Immature natural killer cell (primary cell): Measurements from ENCODE around the gene FAM184B. TPM values are rescaled to one million over a fixed set of nuclear protein-coding genes. Genes with fewer than 3 reads are reported as not detected.

ENCODE experiments used
- DNase-seq, 3 donors: peaks; one replicate each; pipeline ENCODE4 v3.0.0; 2022; ENCODE audit warnings: mixed read lengths in 1 of 3
- H3K27ac Mint-ChIP-seq, 6 donors: one replicate each; pipeline ENCODE4 v1.8.0; 2020; ENCODE audit warnings: mixed read lengths in 6 of 6, mild to moderate bottlenecking in 5 of 6, inconsistent platforms in 4 of 6, moderate library complexity in 3 of 6
- H3K27me3 Mint-ChIP-seq, 3 donors: one replicate each; pipeline ENCODE4 v1.8.0; 2020 to 2021; ENCODE audit warnings: low read depth in 3 of 3, mild to moderate bottlenecking in 3 of 3, mixed read lengths in 3 of 3, moderate library complexity in 3 of 3, inconsistent platforms in 1 of 3
- H3K36me3 Mint-ChIP-seq, 3 donors: one replicate each; pipeline ENCODE4 v1.8.0; 2020; ENCODE audit warnings: mixed read lengths in 3 of 3, inconsistent platforms in 2 of 3, mild to moderate bottlenecking in 2 of 3
- H3K4me1 Mint-ChIP-seq, 2 donors: one replicate each; pipeline ENCODE4 v1.8.0; 2020; ENCODE audit warnings: inconsistent platforms in 2 of 2, mild to moderate bottlenecking in 2 of 2, mixed read lengths in 2 of 2, moderate library complexity in 1 of 2
- H3K4me3 Mint-ChIP-seq, 5 donors: one replicate each; pipeline ENCODE4 v1.8.0; 2020; ENCODE audit warnings: mild to moderate bottlenecking in 5 of 5, mixed read lengths in 5 of 5, inconsistent platforms in 3 of 5, moderate library complexity in 3 of 5
- H3K9me3 Mint-ChIP-seq, 6 donors: one replicate each; pipeline ENCODE4 v1.8.0; 2020; ENCODE audit warnings: mild to moderate bottlenecking in 6 of 6, mixed read lengths in 6 of 6, inconsistent platforms in 4 of 6, moderate library complexity in 3 of 6
- polyA plus RNA-seq, 3 donors: library from polyadenylated mRNA; unstranded; fragments of 300-500 nt; fragmentation: Illumina TruSeq; gene quantifications; one replicate each; pipeline ENCODE4 v1.2.3, GENCODE V29; 2021

FAM184B gene
- polyA plus RNA-seq, 3 donors from 2014 or later: not detected

DNA sequence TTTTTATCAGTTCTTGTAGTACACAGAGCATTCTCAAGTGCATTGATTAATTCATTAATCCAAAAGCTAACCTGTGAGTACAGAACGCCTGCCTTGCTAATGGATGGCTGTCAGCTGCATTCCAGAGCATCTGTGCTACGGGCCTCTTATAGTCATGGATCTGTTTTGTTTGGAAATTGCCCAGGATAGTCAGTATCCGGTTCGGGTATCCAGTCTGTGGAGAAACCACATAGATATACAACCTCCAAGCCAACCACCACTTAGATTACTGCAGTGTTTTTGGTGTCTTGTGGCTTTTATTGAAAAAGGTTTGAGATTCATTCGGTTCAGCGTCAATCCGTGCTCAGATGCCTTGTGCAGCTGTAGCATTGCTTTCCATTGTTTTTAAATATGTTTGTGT is 200.5 kb downstream of the FAM184B start:
- H3K4me3 Mint-ChIP-seq: no peak overlapping the region

More for the DNA sequence above, 200.5 kb downstream of the FAM184B start:
- Mint-ChIP-seq H3K4me1 (peaks cover 20 to 27% of the 10 kb centered on the region in 2 donors), H3K36me3 (peaks cover 16 to 32% (median 17%) of the 10 kb centered on the region in 3 donors), H3K27ac (peak overlapping the region in 1 of 6 donors; percentile 99), H3K27me3 (peaks cover 16 to 23% (median 21%) of the 10 kb centered on the region in 3 donors), H3K9me3 (no peaks in the 10 kb centered on the region)
- no peak for DNase-seq

Other genes starting within 250 kb of the FAM184B start
- 100 to 1,000 TPM in 1 of 3 donors, 10 to 100 TPM in 2; 56.5 to 106 (median 72.7) TPM for gene LAP3, start 204.4 kb downstream of the FAM184B start, polyA plus RNA-seq
- gene MED28, start 167.0 kb downstream of the FAM184B start, polyA plus RNA-seq: 10 to 100 TPM; 33.4 to 45.3 (median 40.1) TPM
- gene DCAF16, start 29.1 kb upstream of the FAM184B start, polyA plus RNA-seq: 10 to 100 TPM in 2 of 3 donors, 1 to 10 TPM in 1; 7.8 to 18.5 (median 11.8) TPM
- 1 to 10 TPM in 1 of 3 donors, under 1 TPM in 1, not detected in 1; 0.54 to 1.5 TPM for gene NCAPG, start 29.4 kb upstream of the FAM184B start, polyA plus RNA-seq
- 10 to 100 TPM in 2 of 3 donors, 1 to 10 TPM in 1; 8.2 to 15.1 (median 10.6) TPM for gene LCORL, start 240.1 kb upstream of the FAM184B start, polyA plus RNA-seq